Fibroblast of lung (primary cell): ENCODE results near the gene POP4. TPM values are rescaled to one million over a fixed set of nuclear protein-coding genes. Genes with fewer than 3 reads are reported as not detected.

ENCODE experiments used
- DNase-seq, 2 donors: peaks; one replicate each; pipeline versions ENCODE4 v3.0.0 to v3.0.0-alpha.2; 2010; ENCODE audit warnings: low read depth in 2 of 2
- H2AFZ ChIP-seq: 2 replicates; pipeline ENCODE4 v1.5.1; 2012; ENCODE audit warnings: low read length, control low read depth, inconsistent platforms
- H3K27ac ChIP-seq: 2 replicates; pipeline ENCODE4 v1.5.1; 2011; ENCODE audit warnings: low read length, control low read depth; ENCODE audit not compliant: insufficient read depth
- H3K27me3 ChIP-seq: 2 replicates; pipeline ENCODE4 v1.5.1; 2011; ENCODE audit warnings: mild to moderate bottlenecking, low read length; ENCODE audit not compliant: control insufficient read depth, insufficient read depth
- H3K36me3 ChIP-seq: 2 replicates; pipeline ENCODE4 v1.5.1; 2011; ENCODE audit warnings: low read length; ENCODE audit not compliant: control insufficient read depth, insufficient read depth
- H3K4me1 ChIP-seq: 2 replicates; pipeline ENCODE4 v1.5.1; 2011; ENCODE audit warnings: low read length; ENCODE audit not compliant: control insufficient read depth, insufficient read depth; ENCODE audit errors: extremely low read depth
- H3K4me2 ChIP-seq: 2 replicates; pipeline ENCODE4 v1.5.1; 2011; ENCODE audit warnings: low read length, control low read depth; ENCODE audit not compliant: insufficient read depth; ENCODE audit errors: extremely low read depth
- H3K4me3 ChIP-seq, 4 experiments: fragments of 200-600 bp in 1 of 4; sonication (generic) in 1 of 4; replicated peaks in 1 of 4; 2 replicates each; pipeline ENCODE4 v1.5.1; 2011 to 2016; ENCODE audit warnings: low read length in 4 of 4, low read depth in 3 of 4, mild to moderate bottlenecking in 3 of 4, control low read depth in 2 of 4, inconsistent platforms in 1 of 4, mixed read lengths in 1 of 4; ENCODE audit not compliant: insufficient read depth in 1 of 4; ENCODE audit errors: control extremely low read depth in 1 of 4
- H3K79me2 ChIP-seq: 2 replicates; pipeline ENCODE4 v1.5.1; 2012; ENCODE audit warnings: mild to moderate bottlenecking, low read length, inconsistent platforms; ENCODE audit not compliant: control insufficient read depth, insufficient read depth
- H3K9ac ChIP-seq: 2 replicates; pipeline ENCODE4 v1.5.1; 2011; ENCODE audit warnings: mild to moderate bottlenecking, low read length, control low read depth; ENCODE audit not compliant: insufficient read depth
- H3K9me3 ChIP-seq: 2 replicates; pipeline ENCODE4 v1.5.1; 2012; ENCODE audit warnings: low read depth, low read length; ENCODE audit not compliant: control insufficient read depth, insufficient read depth
- H4K20me1 ChIP-seq: 2 replicates; pipeline ENCODE4 v1.5.1; 2011; ENCODE audit warnings: low read length; ENCODE audit not compliant: control insufficient read depth, insufficient read depth; ENCODE audit errors: extremely low read depth
- EZH2 ChIP-seq: IDR thresholded peaks from 2 replicates; pipeline ENCODE4 v1.5.1; 2012; ENCODE audit warnings: low read length, control low read depth, mild to moderate bottlenecking; ENCODE audit errors: missing control alignments
- polyA plus RNA-seq, 2 donors: library from polyadenylated mRNA; depleted of rRNA in 1 of 2; stranded (reverse) in 1 of 2; unstranded in 1 of 2; fragments of >200 nt; gene quantifications; 2 replicates each; pipeline ENCODE4 v1.2.1, GENCODE V29; 2011 to 2012; ENCODE audit warnings: missing spikeins in 1 of 2
- total RNA-seq: library from RNA; depleted of rRNA; stranded (reverse); fragments of >200 nt; gene quantifications from 2 replicates; pipeline ENCODE4 v1.2.1, GENCODE V29; 2014
- TF ChIP-seq, protein P1 (sequence below), 2 donors: IDR thresholded peaks in 1 of 2; conservative IDR thresholded peaks in 1 of 2; 1 replicate in 1 of 2; 2 replicates in 1 of 2; pipeline ENCODE4 v1.5.1; 2011 to 2012; ENCODE audit warnings: low read length in 2 of 2, control low read depth in 1 of 2, inconsistent platforms in 1 of 2, low read depth in 1 of 2, mild to moderate bottlenecking in 1 of 2

POP4 gene
- total and polyA plus RNA-seq, 2 donors (not counting 1 experiment from before 2014, with no cell fraction given) = 77.1 to 102 TPM

DNA sequence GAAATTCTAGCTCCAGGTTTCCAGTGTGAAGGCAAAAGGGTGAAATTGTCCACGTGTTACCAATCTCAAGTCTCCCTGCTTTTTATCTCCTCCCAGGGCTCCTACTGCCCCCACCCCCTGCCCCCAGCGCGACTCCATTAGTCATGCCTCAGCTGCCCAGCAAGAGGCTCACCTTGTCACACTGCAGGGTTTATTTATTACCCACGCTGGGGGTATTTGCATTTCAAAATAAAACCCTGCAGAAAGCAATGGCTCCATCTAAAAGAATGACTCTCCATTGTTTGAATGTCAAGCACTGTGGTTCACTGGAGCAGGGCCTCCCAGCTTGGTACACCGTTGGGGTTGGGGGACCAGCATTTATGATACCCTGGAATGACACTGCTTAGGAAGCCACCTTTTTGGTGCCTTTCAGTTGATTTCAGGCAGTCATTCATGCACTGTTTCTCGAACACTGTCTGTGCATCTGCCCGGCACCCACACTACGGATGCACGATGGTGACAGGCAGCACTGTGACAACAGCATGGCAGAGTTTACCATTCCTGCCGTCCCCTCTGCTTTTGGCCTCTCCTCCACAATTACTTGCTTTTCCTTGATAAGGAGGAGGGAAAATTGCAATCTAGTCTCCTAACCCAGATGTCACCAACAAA is 9.9 kb upstream of the POP4 start:
- Histone ChIP-seq H3K4me3 (no peak overlapping the region), H3K4me2 (no peak overlapping the region), H3K9ac (no peak overlapping the region), H3K36me3 (no peaks in the 10 kb centered on the region), H3K27me3 (peaks cover 3% of the 10 kb centered on the region), H3K79me2 (no peaks in the 10 kb centered on the region), H3K9me3 (no peaks in the 10 kb centered on the region), H2AFZ (no peak overlapping the region), H4K20me1 (no peaks in the 10 kb centered on the region), H3K4me1 (no peaks in the 10 kb centered on the region), H3K27ac (no peak overlapping the region)
- TF ChIP-seq, protein P1, sequence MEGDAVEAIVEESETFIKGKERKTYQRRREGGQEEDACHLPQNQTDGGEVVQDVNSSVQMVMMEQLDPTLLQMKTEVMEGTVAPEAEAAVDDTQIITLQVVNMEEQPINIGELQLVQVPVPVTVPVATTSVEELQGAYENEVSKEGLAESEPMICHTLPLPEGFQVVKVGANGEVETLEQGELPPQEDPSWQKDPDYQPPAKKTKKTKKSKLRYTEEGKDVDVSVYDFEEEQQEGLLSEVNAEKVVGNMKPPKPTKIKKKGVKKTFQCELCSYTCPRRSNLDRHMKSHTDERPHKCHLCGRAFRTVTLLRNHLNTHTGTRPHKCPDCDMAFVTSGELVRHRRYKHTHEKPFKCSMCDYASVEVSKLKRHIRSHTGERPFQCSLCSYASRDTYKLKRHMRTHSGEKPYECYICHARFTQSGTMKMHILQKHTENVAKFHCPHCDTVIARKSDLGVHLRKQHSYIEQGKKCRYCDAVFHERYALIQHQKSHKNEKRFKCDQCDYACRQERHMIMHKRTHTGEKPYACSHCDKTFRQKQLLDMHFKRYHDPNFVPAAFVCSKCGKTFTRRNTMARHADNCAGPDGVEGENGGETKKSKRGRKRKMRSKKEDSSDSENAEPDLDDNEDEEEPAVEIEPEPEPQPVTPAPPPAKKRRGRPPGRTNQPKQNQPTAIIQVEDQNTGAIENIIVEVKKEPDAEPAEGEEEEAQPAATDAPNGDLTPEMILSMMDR (conservative IDR thresholded peaks at IDR 0.05 in 1 of 2, IDR thresholded peaks at IDR 0.05 in 1 of 2; ENCODE audit: low read depth in 1 of 2, low read length in 2 of 2) = no peak
- TF ChIP-seq EZH2 = no peak
- DNase-seq = no peak

DNA sequence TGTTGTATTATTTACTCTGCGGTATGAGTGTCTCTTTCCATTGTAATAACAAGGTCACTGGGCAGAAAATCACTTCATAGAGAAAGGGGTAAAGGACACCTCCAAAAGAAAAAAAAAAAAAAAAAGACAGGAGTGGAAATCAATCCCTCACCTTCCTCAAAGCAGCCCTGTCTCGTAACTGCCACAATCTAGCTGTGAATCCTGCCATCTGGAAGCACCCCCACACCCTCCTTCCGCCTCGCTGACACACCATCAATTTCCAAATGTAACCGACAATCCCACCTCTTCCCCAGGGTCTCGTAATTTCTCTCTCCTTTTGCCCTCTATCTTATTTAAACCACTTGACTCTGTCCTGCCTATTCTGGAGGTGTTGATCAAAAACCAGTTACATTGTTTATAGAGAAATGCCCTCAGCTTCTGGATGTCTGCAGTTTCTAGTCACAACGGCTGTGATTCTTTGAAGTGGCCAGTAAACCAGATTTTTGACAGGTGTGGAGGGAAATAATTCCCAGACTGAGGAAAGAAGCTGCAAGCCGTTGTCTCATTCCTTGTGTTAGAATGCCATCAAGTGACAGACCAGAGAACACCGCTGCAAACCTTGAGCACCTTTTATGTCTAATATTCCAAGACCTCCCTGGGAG is 9.1 kb upstream of the POP4 start:
- no peaks in the 10 kb centered on the region for H3K36me3 ChIP-seq
- H3K4me2 ChIP-seq = no peak overlapping the region
- no peak overlapping the region for H3K4me3 ChIP-seq
- H3K9ac ChIP-seq = no peak overlapping the region
- TF ChIP-seq, protein P1 (conservative IDR thresholded peaks at IDR 0.05 in 1 of 2, IDR thresholded peaks at IDR 0.05 in 1 of 2; ENCODE audit: low read depth in 1 of 2, low read length in 2 of 2) = no peak
- TF ChIP-seq EZH2 = no peak
- no peak overlapping the region for H3K27ac ChIP-seq
- no peaks in the 10 kb centered on the region for H3K4me1 ChIP-seq
- peak in 1 of 2 donors; percentile 14 for DNase-seq
- no peak overlapping the region for H2AFZ ChIP-seq
- H4K20me1 ChIP-seq = no peaks in the 10 kb centered on the region
- H3K9me3 ChIP-seq = no peaks in the 10 kb centered on the region
- H3K79me2 ChIP-seq = no peaks in the 10 kb centered on the region
- H3K27me3 ChIP-seq = peaks cover 3% of the 10 kb centered on the region

DNA sequence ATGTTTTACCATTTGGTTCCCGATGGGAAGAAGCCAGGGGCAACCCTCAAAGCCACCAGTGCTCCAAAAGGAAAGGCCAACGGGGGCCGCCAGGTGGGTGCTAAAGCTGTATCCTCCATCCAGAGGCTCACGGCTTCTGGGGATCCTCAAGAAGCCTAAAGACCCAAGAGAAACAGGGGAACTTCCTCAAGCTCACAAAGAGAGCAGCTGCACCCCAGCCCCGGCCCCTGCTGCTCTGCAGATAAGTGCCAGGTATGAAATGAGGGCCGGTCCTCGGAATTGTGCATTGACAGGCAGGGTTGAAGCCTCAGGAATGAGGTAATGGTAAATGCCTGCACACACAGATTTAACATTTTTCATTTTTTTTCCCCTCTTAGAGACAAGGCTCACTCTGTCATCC is 8.0 kb upstream of the POP4 start:
- Histone ChIP-seq H3K27me3 (peaks cover 3% of the 10 kb centered on the region), H3K36me3 (no peaks in the 10 kb centered on the region), H3K9me3 (no peaks in the 10 kb centered on the region), H3K27ac (no peak overlapping the region), H3K4me2 (no peak overlapping the region), H3K4me3 (no peak overlapping the region), H2AFZ (no peak overlapping the region), H3K4me1 (no peaks in the 10 kb centered on the region), H3K9ac (no peak overlapping the region), H4K20me1 (no peaks in the 10 kb centered on the region), H3K79me2 (no peaks in the 10 kb centered on the region)
- TF ChIP-seq, protein P1 (conservative IDR thresholded peaks at IDR 0.05 in 1 of 2, IDR thresholded peaks at IDR 0.05 in 1 of 2; ENCODE audit: low read depth in 1 of 2, low read length in 2 of 2) = no peak
- TF ChIP-seq EZH2 = no peak
- DNase-seq = no peak
